NAMALWA (cell line): ENCODE measurements around the gene LPP.

Experiments used
- DNase-seq: peaks from one replicate; pipeline ENCODE4 v3.0.0-alpha.2; 2015; ENCODE audit warnings: low spot score

LPP gene

DNA sequence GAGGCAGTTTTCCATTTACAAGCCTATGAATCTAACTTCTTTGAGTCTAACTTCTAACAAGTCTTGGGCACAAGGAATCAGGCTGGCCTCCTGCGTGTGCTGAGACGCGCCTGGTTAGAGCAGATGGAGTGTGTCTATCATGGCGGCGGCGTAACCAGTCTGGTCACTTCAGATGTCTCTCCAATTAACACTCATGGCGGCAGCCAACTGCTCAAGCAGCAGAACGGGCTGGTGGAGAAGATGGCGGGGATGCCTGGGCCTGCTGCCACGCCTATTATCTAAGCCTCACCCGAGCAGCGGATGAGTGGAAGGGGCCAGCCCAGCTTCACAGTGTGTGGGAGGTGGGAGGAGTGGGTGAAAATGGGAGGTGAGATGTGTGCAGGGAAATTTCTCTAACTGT lies 771.4 kb downstream of the LPP start:
- no peak for DNase-seq

DNA sequence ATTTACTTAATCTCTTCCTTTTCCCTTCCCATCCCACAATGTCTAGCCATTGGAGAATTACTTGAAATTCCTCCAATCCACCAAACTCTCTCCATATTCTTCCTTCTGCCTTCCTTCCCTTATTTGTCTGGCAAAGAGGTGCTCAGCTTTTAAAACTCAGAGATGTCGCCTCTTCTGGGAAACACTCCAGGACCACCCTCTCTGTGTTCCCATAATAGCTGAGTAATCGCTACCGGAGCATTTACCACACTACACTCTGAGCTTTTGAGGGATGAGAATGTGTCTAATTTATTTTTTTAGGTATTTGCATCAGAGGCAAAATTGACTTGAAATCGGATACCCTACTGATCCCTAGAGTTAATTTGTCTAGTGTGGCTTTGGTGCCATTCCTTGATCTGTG lies 772.2 kb downstream of the LPP start:
- no peak for DNase-seq

- no peak for DNase-seq
Observed at GRCh38 chr3:188926741-188927511, 773.0 kb downstream of the LPP start.

GRCh38 chr3:188927971-188928370 lies 774.0 kb downstream of the LPP start:
- DNase-seq, result no peak

DNA sequence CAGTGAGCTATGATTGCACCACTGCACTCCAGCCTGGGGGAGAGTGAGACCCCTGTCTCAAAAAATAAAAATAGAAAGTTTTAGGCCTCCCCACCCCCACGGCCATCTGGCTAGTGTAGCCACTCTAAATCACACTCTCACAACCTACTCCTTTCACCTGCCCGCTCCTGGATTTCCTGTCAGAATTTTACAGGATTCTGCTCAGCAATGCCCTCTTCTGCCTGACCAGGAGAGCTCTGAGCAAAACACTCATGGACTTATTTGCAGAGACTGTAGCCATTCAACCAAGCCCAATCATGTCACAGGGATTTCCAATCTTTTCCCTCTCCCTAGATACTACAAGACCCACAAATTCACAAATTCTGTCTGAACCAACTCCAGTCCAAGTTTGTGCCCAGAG lies 775.2 kb downstream of the LPP start:
- no peak for DNase-seq

- DNase-seq, result no peak
Observed at GRCh38 chr3:188931036-188931435, 777.1 kb downstream of the LPP start.

GRCh38 chr3:188931531-188931930 lies 777.6 kb downstream of the LPP start:
- DNase-seq, result peak; percentile 15

GRCh38 chr3:188934989-188935388 lies 781.0 kb downstream of the LPP start:
- DNase-seq, result no peak

DNA sequence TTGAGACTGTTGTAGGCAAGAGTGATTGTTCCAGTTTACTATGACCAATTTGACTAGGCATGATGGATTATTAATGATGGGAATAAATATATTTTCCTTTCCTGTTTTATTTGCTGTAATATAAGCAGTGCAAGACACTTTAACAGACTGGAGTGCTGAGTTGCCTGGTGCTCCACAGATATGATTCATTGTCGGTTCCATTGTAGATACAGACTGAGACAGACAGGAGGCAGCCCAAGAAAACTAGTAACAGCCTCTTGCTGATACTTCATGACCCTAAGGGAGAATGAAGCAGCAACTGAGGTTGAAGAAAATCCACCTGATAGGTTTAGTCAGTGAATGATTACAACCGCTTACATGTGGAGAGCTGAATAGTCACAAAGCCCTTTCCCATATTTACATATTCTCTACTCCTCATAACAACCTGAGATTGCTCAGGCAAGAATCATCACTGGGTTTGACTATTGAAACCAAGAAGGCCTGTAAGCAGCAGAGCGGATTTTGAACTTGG lies 782.7 kb downstream of the LPP start:
- DNase-seq, result no peak

DNA sequence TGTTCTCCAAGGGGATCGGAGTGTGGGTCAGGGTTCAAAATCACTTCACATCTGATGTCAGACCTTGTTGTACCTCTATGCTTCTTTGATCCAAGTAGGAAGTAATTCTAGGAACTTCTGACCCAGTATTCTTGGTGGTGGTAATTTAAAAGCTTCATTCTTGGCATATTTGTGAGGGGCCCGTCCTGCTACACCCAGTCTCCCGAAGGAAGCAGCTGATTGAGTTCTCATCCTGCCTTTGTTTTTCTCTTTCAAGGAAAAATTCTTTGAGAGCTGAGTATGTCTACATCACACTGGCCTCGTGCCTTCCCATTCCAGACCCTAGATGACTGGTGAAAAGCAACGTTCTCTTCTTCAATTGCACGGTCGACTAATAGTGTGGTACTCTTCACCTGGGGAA lies 783.4 kb downstream of the LPP start:
- DNase-seq, result no peak

- no peak for DNase-seq
Observed at GRCh38 chr3:188938999-188939398, 785.0 kb downstream of the LPP start.

DNA sequence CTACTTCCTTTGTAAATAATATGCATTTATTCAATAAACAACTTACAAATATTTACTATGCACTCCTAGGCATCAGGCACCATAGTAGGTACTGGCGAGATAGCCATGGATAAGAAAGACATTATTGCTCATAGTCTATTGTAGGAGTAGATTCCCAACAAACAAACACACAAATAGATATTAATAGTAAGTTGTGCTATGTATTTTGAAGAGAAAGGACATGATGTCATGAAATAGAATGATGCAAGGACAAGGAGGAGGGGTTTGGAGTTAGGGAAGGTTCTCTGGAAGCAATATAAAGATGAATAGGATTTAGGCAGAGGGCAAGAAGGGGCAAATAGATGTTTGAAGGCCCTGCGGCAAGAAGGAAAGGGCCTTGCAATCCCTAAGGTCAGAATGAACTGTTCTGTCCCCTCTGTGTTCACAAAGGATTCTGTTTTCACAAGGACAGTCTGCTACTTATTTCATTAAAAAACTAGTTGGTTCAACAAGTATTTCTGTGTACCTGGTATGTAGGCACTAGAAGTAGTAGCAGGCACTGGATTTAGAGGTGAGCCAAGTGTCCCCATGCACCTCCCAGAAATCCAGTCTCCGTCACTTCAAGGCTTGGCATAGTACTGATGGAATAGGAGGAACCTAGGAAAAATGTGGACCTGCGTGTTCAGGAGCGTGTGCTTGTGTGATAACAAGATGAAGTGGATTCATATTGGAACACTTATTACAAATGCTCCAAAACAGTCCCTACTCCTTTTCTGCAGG lies 786.0 kb downstream of the LPP start:
- DNase-seq, result no peak
